LNCaP clone FGC (cell line): ENCODE measurements around the gene RMDN3.

ENCODE experiments used
- DNase-seq: peaks from one replicate; pipeline ENCODE4 v3.0.0-alpha.2; 2011; ENCODE audit warnings: low read depth
- H3K4me3 ChIP-seq: 2 replicates; pipeline ENCODE4 v1.5.1; 2011; ENCODE audit warnings: mild to moderate bottlenecking, low read depth, low read length, control low read depth
- TF ChIP-seq, protein P1 (sequence below): IDR thresholded peaks from 2 replicates; pipeline ENCODE4 v1.5.1; 2012; ENCODE audit warnings: mild to moderate bottlenecking; ENCODE audit not compliant: control insufficient read depth, insufficient read depth; ENCODE audit errors: extremely low read depth

Gene RMDN3

DNA sequence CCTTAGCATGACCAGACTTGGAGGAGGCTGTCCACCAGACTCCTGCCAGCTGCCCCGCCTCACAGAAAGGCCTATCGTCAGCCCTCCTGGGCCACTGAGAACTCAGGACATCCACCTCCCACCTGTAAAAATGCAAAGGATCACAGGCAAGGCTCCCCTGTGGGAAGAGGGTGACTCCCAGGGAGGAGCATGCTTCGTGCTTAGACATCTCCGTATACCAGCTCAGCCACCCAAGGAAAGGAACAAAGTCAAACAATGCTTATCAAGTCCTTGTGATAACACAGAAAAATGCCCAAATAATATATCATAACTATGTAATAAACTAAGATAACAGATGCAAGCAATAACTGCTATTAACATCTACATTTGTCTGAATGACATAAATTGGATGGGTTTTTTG lies 4.2 kb downstream of the RMDN3 start:
- no peak overlapping the region for H3K4me3 ChIP-seq
- TF ChIP-seq, protein P1, sequence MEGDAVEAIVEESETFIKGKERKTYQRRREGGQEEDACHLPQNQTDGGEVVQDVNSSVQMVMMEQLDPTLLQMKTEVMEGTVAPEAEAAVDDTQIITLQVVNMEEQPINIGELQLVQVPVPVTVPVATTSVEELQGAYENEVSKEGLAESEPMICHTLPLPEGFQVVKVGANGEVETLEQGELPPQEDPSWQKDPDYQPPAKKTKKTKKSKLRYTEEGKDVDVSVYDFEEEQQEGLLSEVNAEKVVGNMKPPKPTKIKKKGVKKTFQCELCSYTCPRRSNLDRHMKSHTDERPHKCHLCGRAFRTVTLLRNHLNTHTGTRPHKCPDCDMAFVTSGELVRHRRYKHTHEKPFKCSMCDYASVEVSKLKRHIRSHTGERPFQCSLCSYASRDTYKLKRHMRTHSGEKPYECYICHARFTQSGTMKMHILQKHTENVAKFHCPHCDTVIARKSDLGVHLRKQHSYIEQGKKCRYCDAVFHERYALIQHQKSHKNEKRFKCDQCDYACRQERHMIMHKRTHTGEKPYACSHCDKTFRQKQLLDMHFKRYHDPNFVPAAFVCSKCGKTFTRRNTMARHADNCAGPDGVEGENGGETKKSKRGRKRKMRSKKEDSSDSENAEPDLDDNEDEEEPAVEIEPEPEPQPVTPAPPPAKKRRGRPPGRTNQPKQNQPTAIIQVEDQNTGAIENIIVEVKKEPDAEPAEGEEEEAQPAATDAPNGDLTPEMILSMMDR = no peak
- no peak for DNase-seq

DNA sequence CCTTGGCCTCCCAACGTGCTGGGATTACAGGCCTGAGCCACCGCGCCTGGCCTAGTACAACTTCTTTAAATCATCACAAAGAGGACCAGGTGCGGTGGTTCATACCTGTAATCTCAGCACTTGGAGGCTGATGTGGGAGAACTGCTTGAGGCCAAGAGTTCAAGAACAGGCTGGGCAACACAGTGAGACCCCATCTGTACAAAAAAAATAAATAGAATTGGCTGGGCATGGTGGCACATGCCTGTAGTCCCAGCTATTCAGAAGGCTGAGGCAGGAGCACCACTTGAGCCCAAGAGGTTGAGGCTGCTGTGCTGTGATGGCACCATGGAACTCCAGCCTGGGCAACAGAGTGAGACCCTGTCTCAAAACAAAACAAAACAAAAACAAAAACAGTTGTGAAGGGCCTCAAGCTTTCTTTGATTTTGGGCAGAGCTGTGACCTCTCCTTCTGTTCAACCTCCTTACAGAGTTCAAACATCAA lies 5.9 kb downstream of the RMDN3 start:
- DNase-seq = no peak
- no peak overlapping the region for H3K4me3 ChIP-seq
- TF ChIP-seq, protein P1 = no peak

DNA sequence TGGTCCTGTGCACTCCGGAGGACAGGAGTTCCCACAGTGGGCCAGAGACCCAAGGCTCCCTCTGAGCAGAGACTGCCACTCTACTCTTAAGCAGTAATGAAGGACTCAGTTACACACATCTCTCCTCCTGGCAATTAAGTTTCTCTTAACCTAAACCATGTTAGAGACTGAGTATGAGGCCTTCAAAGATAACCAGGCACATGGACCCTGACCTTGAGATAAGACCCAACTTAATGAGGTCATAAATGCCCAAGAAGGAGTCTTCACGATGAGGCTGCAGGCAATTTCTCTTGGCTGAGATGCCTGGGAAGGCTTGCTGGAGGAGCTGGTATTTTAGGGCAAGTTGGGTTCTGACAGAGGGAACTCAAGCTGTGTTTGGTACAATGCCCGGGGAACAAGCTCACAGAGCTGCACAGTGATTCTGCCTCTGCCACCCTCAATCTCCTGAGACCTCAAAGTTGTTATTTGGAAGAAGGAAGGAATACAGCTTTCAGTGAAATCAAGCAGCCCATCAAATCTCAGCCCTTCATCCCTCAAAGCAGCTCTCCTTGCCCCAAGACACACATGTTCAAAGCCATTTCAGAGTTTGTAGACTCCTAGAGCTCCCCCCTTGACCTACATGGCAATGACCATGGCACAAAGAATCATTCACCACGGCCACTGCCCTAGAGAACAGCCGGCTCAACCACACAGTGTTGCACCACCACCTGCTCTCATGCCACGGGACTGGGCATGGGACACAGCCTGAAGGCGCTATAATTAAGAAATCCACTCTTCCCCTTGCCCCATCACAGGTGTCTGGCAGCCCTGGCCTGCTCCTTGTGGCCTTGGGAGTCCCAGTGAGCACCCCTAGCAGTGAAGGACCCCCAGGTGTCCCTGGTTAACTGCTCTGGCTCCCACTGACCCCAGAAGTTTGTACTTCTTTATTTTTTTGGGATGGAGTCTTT lies 7.1 kb downstream of the RMDN3 start:
- no peak for DNase-seq
- TF ChIP-seq, protein P1 = no peak
- H3K4me3 ChIP-seq = no peak overlapping the region

DNA sequence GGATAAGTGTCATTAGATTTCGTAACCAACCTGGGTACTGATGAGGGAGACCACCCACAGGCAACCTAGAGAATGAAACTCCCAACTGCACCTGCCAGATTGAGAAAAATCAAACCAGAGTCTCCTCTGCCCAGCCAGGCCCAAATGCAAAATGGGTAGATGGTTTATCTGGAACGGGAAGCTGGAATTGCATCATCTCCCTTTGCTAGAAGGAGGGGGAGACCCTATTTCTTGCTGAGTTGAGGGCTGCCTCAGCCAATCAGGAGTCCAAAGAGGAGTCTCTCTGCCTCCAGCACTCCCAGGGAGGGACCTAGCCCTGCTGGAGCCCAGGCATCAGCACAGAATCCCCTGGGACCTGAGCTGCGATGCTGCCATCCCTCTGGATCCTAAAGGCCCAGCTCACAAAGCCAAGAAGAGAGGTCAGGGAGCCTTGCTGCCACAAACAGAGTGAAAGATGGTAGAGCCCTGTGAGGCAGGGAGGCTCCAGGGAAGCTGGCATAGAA lies 8.1 kb downstream of the RMDN3 start:
- no peak for DNase-seq
- no peak overlapping the region for H3K4me3 ChIP-seq
- TF ChIP-seq, protein P1 = no peak

DNA sequence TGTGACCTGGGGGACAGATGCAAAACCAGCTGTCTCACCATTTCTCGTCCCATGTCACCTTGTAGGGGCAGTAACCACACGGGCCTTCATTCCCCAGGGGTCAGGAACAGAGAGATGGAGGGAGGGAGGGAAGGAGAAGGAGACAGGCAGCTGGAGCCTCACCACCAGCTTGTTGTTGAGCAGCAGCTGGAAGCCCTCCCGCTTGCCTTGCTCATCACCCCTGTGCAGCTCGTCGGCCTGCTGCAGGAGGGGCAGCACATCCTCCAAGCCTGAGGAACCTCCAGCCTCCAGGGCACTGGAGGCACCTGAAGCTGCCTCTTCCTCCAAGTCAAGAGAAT lies 10.3 kb downstream of the RMDN3 start:
- no peak overlapping the region for H3K4me3 ChIP-seq
- DNase-seq = no peak
- TF ChIP-seq, protein P1 = no peak

DNA sequence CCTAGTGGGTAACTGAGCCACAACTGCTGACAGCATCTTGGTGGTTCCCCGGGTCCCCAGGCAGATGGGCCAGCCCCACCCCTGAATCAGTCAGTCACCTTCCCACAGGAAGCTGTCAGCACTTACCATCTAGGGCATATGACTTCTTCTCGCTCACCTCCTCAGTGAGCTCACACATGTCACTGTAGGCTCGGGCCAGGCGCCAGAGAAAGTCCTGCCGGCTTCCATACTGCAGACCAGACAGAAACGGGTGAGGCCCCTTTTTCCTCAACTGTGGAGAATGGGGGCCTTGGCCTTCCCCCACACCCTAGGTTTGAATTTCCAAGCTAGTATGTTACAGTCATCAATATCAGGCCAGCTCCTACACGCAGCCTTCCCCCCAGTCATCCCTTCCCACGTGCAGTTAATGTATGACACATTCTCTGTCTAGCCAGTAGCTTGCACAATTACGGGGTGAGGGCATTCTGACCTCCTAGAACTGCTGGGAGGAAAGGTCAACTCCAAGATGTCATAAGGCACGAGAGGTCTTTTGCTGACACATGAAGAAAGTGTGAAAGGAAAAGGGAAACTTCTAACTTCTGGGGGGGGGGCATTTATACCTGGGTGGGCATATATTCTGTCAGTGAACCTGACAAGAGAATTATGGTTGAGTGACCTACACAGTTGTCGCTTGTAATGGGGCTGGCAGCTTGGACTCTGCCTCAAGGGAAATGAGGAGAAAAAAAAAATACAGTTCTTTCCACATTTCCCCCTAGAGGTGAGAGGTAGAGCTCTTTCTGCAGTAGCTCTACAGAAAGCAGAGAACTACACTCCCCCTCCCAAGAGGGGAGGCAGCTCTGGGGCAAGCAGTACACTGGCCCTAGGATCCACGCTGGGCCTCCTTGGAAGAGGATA lies 10.9 kb downstream of the RMDN3 start:
- no peak for DNase-seq
- TF ChIP-seq, protein P1 = no peak
- no peak overlapping the region for H3K4me3 ChIP-seq
